ENCODE data around the gene FARP2.

GRCh38 chr2:241496904-241497877 is 141.1 kb downstream of the FARP2 start:
- TF ChIP-seq EZH2 (IDR thresholded peaks at IDR 0.05; ENCODE audit: low read length, missing control alignments) = no peak
- TF ChIP-seq, protein P1, sequence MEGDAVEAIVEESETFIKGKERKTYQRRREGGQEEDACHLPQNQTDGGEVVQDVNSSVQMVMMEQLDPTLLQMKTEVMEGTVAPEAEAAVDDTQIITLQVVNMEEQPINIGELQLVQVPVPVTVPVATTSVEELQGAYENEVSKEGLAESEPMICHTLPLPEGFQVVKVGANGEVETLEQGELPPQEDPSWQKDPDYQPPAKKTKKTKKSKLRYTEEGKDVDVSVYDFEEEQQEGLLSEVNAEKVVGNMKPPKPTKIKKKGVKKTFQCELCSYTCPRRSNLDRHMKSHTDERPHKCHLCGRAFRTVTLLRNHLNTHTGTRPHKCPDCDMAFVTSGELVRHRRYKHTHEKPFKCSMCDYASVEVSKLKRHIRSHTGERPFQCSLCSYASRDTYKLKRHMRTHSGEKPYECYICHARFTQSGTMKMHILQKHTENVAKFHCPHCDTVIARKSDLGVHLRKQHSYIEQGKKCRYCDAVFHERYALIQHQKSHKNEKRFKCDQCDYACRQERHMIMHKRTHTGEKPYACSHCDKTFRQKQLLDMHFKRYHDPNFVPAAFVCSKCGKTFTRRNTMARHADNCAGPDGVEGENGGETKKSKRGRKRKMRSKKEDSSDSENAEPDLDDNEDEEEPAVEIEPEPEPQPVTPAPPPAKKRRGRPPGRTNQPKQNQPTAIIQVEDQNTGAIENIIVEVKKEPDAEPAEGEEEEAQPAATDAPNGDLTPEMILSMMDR (conservative IDR thresholded peaks at IDR 0.05 in 1 of 2, IDR thresholded peaks at IDR 0.05 in 1 of 2; ENCODE audit: low read depth in 1 of 2, low read length in 2 of 2) = no peak
